Activated CD8-positive, alpha-beta memory T cell treated with anti-CD3 and anti-CD28 coated beads, Interleukin-2, amount 50 U/mL, for 1 hour (primary cell): ENCODE data around the gene LY6G6C.

Source experiments
- DNase-seq: peaks from one replicate; pipeline ENCODE4 v3.0.0-alpha.2; 2020; ENCODE audit errors: extremely low read depth

Gene LY6G6C

GRCh38 chr6:31741815-31742214, 20.3 kb upstream of the LY6G6C start:
- DNase-seq, result no peak

GRCh38 chr6:31740397-31741223, 19.1 kb upstream of the LY6G6C start:
- DNase-seq, result no peak

GRCh38 chr6:31739639-31740396, 18.3 kb upstream of the LY6G6C start, which contains the start of gene MSH5:
MSH5 (plus strand) TSS chr6:31740005; CDS start chr6:31740467, 462 bp downstream.
- peak; percentile 89 for DNase-seq

GRCh38 chr6:31737991-31738979, 16.7 kb upstream of the LY6G6C start:
- DNase-seq, result no peak

- DNase-seq, result no peak
These were observed 15.9 kb upstream of the LY6G6C start for GRCh38 chr6:31737315-31737990.

GRCh38 chr6:31736768-31737314, 15.3 kb upstream of the LY6G6C start:
- DNase-seq, result no peak

GRCh38 chr6:31736021-31736767, 14.6 kb upstream of the LY6G6C start, which contains the start of gene CLIC1:
CLIC1 (minus strand) TSS chr6:31736530; CDS start chr6:31736300, 230 bp downstream.
- peak; percentile 49 for DNase-seq

- no peak for DNase-seq
These were observed 13.4 kb upstream of the LY6G6C start for GRCh38 chr6:31734821-31735406.

- no peak for DNase-seq
These were observed 12.8 kb upstream of the LY6G6C start for GRCh38 chr6:31734247-31734820.

- no peak for DNase-seq
These were observed 12.2 kb upstream of the LY6G6C start for GRCh38 chr6:31733734-31734133.

- no peak for DNase-seq
These were observed 10.5 kb upstream of the LY6G6C start for GRCh38 chr6:31732029-31732428.

- no peak for DNase-seq
These were observed 9.1 kb upstream of the LY6G6C start for GRCh38 chr6:31730631-31731086.

- DNase-seq, result no peak
These were observed 8.6 kb upstream of the LY6G6C start for GRCh38 chr6:31729979-31730630.

GRCh38 chr6:31729515-31729978, 8.0 kb upstream of the LY6G6C start:
- peak; percentile 60 for DNase-seq

- DNase-seq, result no peak
These were observed 7.4 kb upstream of the LY6G6C start, which contains the start of gene DDAH2 for GRCh38 chr6:31728767-31729514. DDAH2 (minus strand) TSS chr6:31729299; CDS start chr6:31729161, 138 bp downstream.

- no peak for DNase-seq
These were observed 6.4 kb upstream of the LY6G6C start for GRCh38 chr6:31727717-31728671.
